ENCODE measurements around the gene SLC26A2.
"Not testable (repeated sequence)": the region's sequence is repeated elsewhere in the genome, so short reads cannot be mapped to it uniquely, and the experiment has no call there.

The SLC26A2 gene

DNA sequence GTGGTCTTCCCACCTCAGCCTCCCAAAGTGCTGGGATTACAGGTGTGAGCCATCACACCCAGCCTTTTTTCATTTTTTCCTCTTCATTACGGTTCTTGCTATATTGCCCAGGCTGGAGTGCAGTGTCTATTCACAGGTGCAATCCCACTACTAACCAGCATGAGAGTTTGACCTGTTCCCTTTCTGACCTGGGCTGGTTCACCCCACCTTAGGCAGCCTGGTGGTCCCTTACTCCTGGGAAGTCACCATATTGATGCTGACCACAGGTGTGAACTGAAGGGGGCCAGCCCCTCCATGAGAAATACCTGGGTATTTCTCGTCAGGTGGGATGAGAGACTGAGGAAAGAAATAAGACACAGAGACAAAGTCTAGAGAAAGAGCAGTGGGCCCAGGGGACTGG lies 18.4 kb upstream of the SLC26A2 start:
- H3K4me3 ChIP-seq (ENCODE audit: low read depth, low read length): no peak overlapping the region
- TF ChIP-seq, protein P1, sequence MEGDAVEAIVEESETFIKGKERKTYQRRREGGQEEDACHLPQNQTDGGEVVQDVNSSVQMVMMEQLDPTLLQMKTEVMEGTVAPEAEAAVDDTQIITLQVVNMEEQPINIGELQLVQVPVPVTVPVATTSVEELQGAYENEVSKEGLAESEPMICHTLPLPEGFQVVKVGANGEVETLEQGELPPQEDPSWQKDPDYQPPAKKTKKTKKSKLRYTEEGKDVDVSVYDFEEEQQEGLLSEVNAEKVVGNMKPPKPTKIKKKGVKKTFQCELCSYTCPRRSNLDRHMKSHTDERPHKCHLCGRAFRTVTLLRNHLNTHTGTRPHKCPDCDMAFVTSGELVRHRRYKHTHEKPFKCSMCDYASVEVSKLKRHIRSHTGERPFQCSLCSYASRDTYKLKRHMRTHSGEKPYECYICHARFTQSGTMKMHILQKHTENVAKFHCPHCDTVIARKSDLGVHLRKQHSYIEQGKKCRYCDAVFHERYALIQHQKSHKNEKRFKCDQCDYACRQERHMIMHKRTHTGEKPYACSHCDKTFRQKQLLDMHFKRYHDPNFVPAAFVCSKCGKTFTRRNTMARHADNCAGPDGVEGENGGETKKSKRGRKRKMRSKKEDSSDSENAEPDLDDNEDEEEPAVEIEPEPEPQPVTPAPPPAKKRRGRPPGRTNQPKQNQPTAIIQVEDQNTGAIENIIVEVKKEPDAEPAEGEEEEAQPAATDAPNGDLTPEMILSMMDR (IDR thresholded peaks at IDR 0.05; ENCODE audit: low read depth, low read length, missing control alignments): no peak

DNA sequence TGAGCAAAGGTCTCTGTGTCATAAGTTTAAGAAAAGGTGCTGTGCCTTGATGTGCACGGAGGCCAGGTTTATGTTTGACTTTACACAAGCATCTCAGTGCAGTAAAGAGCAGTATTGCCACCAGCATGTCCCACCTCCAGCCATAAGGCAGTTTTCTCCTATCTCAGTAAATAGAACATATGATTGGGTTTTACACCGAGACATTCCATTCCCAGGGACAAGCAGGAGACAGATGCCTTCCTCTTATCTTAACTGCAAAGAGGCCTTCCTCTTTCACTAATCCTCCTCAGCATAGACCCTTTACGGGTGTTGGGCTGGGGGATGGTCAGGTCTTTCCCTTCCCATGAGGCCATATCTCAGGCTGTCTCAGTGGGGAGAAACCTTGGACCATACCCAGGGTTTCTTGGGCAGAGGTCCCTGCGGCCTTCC lies 17.8 kb upstream of the SLC26A2 start:
- not testable (repeated sequence) for DNase-seq (ENCODE audit: low read depth); H3K4me3 ChIP-seq (ENCODE audit: low read depth, low read length)

More for the DNA sequence above, 18.4 kb upstream of the SLC26A2 start:
- no peak for DNase-seq (ENCODE audit: low read depth)

DNA sequence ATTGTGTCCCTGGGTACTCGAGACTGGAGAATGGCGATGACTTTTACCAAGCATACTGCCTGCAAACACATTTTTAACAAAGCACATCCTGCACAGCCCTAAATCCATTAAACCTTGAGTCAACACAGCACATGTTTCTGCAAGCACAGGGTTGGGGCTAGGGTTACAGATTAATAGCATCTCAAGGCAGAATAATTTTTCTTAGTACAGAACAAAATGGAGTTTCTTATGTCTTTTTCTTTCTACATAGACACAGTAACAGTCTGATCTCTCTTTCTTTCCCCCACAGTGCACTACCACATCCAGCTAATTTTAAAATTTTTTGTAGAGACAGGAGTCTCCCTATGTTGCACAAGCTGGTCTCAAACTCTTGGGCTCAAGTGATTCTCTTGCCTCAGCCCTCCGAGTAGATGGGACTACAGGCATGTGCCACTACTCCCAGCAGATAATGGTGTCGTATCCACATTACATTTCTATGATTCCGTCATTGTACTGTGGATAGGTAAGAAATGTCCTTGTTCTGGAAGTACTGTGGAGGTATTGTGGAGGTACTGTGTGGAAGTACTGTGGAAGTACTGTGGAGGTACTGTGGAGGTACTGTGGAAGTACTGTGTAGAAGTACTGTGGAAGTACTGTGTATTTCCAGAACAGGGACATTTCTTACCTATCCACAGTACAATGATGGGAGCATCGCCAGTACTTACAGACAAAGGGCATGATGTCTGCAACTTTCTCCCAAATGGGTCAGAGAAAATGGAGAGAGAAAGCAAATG lies 17.2 kb upstream of the SLC26A2 start:
- H3K4me3 ChIP-seq (ENCODE audit: low read depth, low read length); DNase-seq (ENCODE audit: low read depth): not testable (repeated sequence)

DNA sequence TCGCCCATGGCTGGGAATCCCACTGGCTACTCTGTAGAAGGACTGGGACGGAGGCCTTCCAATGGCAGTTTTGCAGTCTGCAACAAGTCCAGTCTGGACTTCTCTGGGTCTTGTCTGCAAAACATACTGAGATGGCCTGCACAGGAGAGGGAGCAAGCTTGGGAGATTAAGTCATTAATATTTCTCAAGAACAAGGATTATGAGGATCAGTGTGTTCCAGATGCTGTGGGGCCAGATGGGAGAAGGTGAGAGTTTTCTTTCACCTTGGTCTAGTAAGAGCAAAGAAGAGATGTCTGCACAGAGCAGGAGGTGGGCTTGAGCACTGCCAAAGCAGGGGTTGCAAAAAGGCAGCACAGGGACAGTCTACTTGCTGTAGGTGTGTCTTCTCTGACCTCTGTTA lies 15.9 kb upstream of the SLC26A2 start, which contains the start of gene PDE6A:
PDE6A (minus strand) TSS at position 128 of the 400 bp plus-strand sequence; CDS start at position 8, 120 bp downstream.
- TF ChIP-seq, protein P1 (IDR thresholded peaks at IDR 0.05; ENCODE audit: low read depth, low read length, missing control alignments): no peak
- H3K4me3 ChIP-seq (ENCODE audit: low read depth, low read length): no peak within 1 kb of the TSS
- no peak for DNase-seq (ENCODE audit: low read depth)

DNA sequence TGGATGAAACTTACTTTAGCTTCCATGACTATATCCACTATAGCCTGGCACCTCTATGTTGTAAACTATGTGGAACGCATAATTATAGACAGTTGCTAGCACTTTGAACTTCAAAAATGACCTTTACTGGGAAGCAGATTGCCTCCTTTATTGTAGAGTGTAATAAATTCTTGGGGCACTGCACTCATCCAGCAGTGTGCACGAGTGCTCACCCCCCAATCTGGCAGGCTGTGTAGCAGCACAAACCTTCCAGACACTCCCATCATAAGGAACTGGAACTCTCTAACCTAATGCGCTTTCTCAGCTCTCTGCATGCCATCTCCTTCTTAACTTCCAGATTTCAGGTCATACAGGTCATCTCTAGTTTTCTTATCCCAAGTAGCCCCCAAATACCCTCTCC lies 14.4 kb upstream of the SLC26A2 start:
- DNase-seq (ENCODE audit: low read depth): no peak
- TF ChIP-seq, protein P1 (IDR thresholded peaks at IDR 0.05; ENCODE audit: low read depth, low read length, missing control alignments): no peak
- no peak overlapping the region for H3K4me3 ChIP-seq (ENCODE audit: low read depth, low read length)

DNA sequence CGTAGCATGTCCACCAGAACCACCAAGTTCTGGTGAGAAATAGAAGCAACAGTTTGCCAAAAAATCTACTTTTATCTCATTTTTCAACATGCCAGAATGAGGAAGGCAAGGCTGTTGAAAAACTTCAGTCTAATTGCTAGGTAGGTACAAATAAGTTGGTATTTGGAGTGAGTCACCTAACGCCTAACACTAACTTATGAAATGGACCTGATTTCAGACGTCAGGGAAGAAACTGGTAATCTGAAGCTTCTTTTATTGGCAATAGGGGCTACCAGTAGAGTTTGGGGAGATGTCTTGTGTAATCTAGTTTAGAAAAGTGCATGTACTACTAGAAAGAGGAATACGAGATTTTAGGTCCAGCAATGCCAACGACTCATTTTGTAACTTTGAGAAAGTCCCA lies 11.6 kb upstream of the SLC26A2 start:
- no peak for DNase-seq (ENCODE audit: low read depth)
- TF ChIP-seq, protein P1 (IDR thresholded peaks at IDR 0.05; ENCODE audit: low read depth, low read length, missing control alignments): no peak
- no peak overlapping the region for H3K4me3 ChIP-seq (ENCODE audit: low read depth, low read length)

DNA sequence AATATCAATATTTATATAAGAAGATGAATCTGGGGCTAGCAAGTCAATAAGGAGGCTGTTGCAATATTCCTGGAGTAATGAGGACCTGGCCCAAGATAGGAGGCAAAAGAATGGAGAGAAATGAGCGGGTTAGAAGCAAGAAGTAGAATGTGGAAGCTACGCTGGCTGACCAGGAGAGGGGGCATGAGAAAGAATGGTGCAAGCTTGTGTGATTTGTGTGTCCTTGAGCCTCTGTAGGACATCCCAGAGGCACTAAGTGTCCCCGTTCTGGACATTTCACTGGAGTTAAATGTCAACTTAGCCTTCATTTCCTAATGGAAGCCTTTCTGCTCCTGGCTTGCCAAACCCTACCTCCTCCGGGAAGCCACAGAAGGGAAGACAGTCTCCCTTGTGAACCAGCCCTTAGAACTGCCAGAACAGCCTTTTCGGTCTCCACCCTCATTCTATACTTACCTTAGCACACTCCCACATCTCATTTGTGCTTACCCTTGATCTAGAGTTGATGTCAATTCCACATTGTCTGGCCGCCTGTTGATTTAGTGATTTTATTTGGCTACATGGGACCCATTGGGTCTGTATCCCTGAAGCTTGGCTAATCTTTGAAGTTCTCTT lies 9.3 kb upstream of the SLC26A2 start:
- no peak overlapping the region for H3K4me3 ChIP-seq (ENCODE audit: low read depth, low read length)
- TF ChIP-seq, protein P1 (IDR thresholded peaks at IDR 0.05; ENCODE audit: low read depth, low read length, missing control alignments): peak; percentile 32
- DNase-seq (ENCODE audit: low read depth): no peak

All from GM12864 (cell line).